ENCODE results near the gene PCDH15. TPM values are rescaled to one million over a fixed set of nuclear protein-coding genes. Genes with fewer than 3 reads are reported as not detected.

Gene PCDH15
- total RNA-seq, 4 donors from 2014 or later, result not detected

- H3K4me1 ChIP-seq, result no peaks in the 10 kb centered on the region
- no peaks in the 10 kb centered on the region for H3K27me3 ChIP-seq
- in situ Hi-C loops (cut with MboI; ENCODE audit: low sequenced_read_pairs in 4 of 4), result no loop called here
- H3K4me3 ChIP-seq, result no peak overlapping the region
- TF ChIP-seq CTCF (IDR thresholded peaks at IDR 0.05 in 4 of 5, conservative IDR thresholded peaks at IDR 0.05 in 1 of 5), result no peak
- ATAC-seq (no peak), DNase-seq (no peak)
- no peaks in the 10 kb centered on the region for H3K36me3 ChIP-seq
- no peak overlapping the region for H3K27ac ChIP-seq
- H3K9me3 ChIP-seq, result no peaks in the 10 kb centered on the region
- intact Hi-C loops (cut with DNase I; ENCODE audit: low total_unique reads), result no loop called here
These were observed 28.4 kb downstream of the PCDH15 start for GRCh38 chr10:54772468-54773122.

GRCh38 chr10:54769051-54769450 lies 32.0 kb downstream of the PCDH15 start:
- in situ Hi-C loops (cut with MboI; ENCODE audit: low sequenced_read_pairs in 4 of 4), result no loop called here
- Histone ChIP-seq H3K9me3 (no peaks in the 10 kb centered on the region), H3K4me1 (no peaks in the 10 kb centered on the region), H3K4me3 (no peak overlapping the region), H3K27me3 (no peaks in the 10 kb centered on the region), H3K27ac (no peak overlapping the region), H3K36me3 (no peaks in the 10 kb centered on the region)
- DNase-seq (no peak), ATAC-seq (no peak)
- TF ChIP-seq POLR2A (IDR thresholded peaks at IDR 0.05) (no peak), CTCF (IDR thresholded peaks at IDR 0.05 in 4 of 5, conservative IDR thresholded peaks at IDR 0.05 in 1 of 5) (no peak)
- intact Hi-C loops (cut with DNase I; ENCODE audit: low total_unique reads), result no loop called here

- no peak for ATAC-seq
- Histone ChIP-seq H3K4me1 (no peaks in the 10 kb centered on the region), H3K9me3 (no peaks in the 10 kb centered on the region), H3K27me3 (no peaks in the 10 kb centered on the region), H3K27ac (no peak overlapping the region), H3K4me3 (no peak overlapping the region), H3K36me3 (no peaks in the 10 kb centered on the region)
- no peak for DNase-seq
- intact Hi-C loops (cut with DNase I; ENCODE audit: low total_unique reads), result no loop called here
- no peak for TF ChIP-seq CTCF (IDR thresholded peaks at IDR 0.05 in 4 of 5, conservative IDR thresholded peaks at IDR 0.05 in 1 of 5)
- TF ChIP-seq POLR2A (IDR thresholded peaks at IDR 0.05), result no peak
- in situ Hi-C loops (cut with MboI; ENCODE audit: low sequenced_read_pairs in 4 of 4), result no loop called here
These were observed 42.2 kb downstream of the PCDH15 start for GRCh38 chr10:54758791-54759190.

- H3K36me3 ChIP-seq, result no peaks in the 10 kb centered on the region
- H3K4me1 ChIP-seq, result no peaks in the 10 kb centered on the region
- no peaks in the 10 kb centered on the region for H3K9me3 ChIP-seq
- H3K27me3 ChIP-seq, result no peaks in the 10 kb centered on the region
- ATAC-seq (no peak), DNase-seq (no peak)
- no peak overlapping the region for H3K4me3 ChIP-seq
- in situ Hi-C loops (cut with MboI; ENCODE audit: low sequenced_read_pairs in 4 of 4), result no loop called here
- intact Hi-C loops (cut with DNase I; ENCODE audit: low total_unique reads), result no loop called here
- H3K27ac ChIP-seq, result no peak overlapping the region
- TF ChIP-seq CTCF (IDR thresholded peaks at IDR 0.05 in 4 of 5, conservative IDR thresholded peaks at IDR 0.05 in 1 of 5) (no peak), POLR2A (IDR thresholded peaks at IDR 0.05) (no peak)
These were observed 51.4 kb downstream of the PCDH15 start for GRCh38 chr10:54749623-54750022.

GRCh38 chr10:54745436-54745835 lies 55.6 kb downstream of the PCDH15 start:
- Histone ChIP-seq H3K36me3 (no peaks in the 10 kb centered on the region), H3K4me3 (no peak overlapping the region), H3K27me3 (no peaks in the 10 kb centered on the region), H3K4me1 (no peaks in the 10 kb centered on the region), H3K27ac (no peak overlapping the region), H3K9me3 (no peaks in the 10 kb centered on the region)
- no peak for ATAC-seq
- intact Hi-C loops (cut with DNase I; ENCODE audit: low total_unique reads), result no loop called here
- TF ChIP-seq POLR2A (IDR thresholded peaks at IDR 0.05), result no peak
- TF ChIP-seq CTCF (IDR thresholded peaks at IDR 0.05 in 4 of 5, conservative IDR thresholded peaks at IDR 0.05 in 1 of 5), result no peak
- DNase-seq, result no peak
- in situ Hi-C loops (cut with MboI; ENCODE audit: low sequenced_read_pairs in 4 of 4), result no loop called here
